Adipose tissue (tissue), 3 donors: ENCODE results near the gene FGF23. TPM values are rescaled to one million over a fixed set of nuclear protein-coding genes. Genes with fewer than 3 reads are reported as not detected.

Experiments used
- H3K27ac ChIP-seq: one replicate; pipeline ENCODE4 v1.5.1; 2013; ENCODE audit warnings: low read depth, low read length
- WGBS, 3 donors: extraction: QIAGEN DNeasy Blood & Tissue Kit; methylation state at CpG; one replicate each; pipeline ENCODE4 v1.1.7; 2013; 5-methylcytosine and 5-hydroxymethylcytosine counted together
- polyA plus RNA-seq, 3 donors: library from polyadenylated mRNA; stranded (reverse); fragments of 200-250 nt; gene quantifications; one replicate each; pipeline ENCODE4 v1.2.3, GENCODE V29; 2013
- donor health status: healthy with polysubstance abuse.
- donor health status: Bipolar disorder and iron deficiency.
- donor health status: healthy.

FGF23 gene
- polyA plus RNA-seq, 3 donors = not detected

- WGBS, 3 donors = 33 to 57% (median 51%) methylated on average over 2 of the region's 2 CpGs
- no peak overlapping the region for H3K27ac ChIP-seq
Measured at GRCh38 chr12:4388662-4389061, 9.2 kb upstream of the FGF23 start.

- H3K27ac ChIP-seq = no peak overlapping the region
- WGBS, 3 donors = 55 to 63% (median 58%) methylated on average over 1 of the region's 1 CpG
Measured at GRCh38 chr12:4388032-4388431, 8.5 kb upstream of the FGF23 start.

GRCh38 chr12:4387607-4388006, 8.1 kb upstream of the FGF23 start:
- WGBS, 3 donors = 84 to 89% (median 89%) methylated on average over 5 of the region's 5 CpGs
- no peak overlapping the region for H3K27ac ChIP-seq

DNA sequence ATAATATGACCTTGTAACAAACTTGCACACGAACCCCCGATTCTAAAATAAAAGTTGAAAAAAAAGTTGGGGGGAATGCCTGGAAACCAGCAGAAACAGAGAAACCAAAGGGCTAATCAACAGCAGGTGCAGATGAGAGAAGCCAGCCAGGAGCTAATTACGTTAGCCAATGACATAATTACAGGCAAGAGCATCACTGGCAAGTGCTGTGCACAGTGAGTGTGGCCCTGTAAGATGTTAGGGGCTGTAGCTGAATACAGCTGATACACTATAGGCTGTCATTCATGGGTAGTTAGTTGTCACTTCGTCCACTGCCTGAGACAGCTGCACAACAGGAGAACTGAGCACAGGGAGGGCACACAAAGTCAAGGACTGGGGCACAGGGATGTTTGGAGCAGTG, 7.3 kb upstream of the FGF23 start:
- no peak overlapping the region for H3K27ac ChIP-seq
- 77 to 81% (median 79%) methylated on average over 4 of the region's 4 CpGs for WGBS, 3 donors

- H3K27ac ChIP-seq = no peak overlapping the region
- 65 to 71% (median 67%) methylated on average over 8 of the region's 8 CpGs for WGBS, 3 donors
Measured at GRCh38 chr12:4383304-4383865, 3.9 kb upstream of the FGF23 start.

- WGBS, 3 donors = 66 to 82% (median 82%) methylated on average over 4 of the region's 4 CpGs
- no peak overlapping the region for H3K27ac ChIP-seq
Measured at GRCh38 chr12:4380332-4380731, 820 bp upstream of the FGF23 start.

DNA sequence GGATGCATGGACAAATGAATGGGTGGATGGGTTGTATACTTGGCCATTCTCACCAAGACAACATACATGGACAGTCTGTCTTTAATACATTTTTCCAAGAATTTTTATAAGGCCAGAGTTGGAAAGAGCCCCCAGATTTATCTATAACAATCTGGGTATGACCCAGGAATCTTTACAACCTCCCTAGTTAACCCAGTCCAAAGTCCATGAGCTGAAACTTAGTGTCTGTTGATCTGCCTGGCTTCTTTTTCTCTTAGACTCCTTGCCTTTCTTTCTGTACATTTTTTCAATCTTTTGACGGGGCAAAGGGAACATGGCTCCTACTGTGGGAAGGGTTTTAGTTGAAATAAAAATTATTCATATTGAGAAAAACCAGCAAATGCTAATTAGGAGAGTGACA, 740 bp downstream of the FGF23 start:
- no peak overlapping the region for H3K27ac ChIP-seq
- WGBS, 3 donors = 79 to 93% (median 86%) methylated on average over 1 of the region's 1 CpG

GRCh38 chr12:4375449-4375848, 4.1 kb downstream of the FGF23 start:
- WGBS, 3 donors = 54 to 79% (median 78%) methylated on average over 6 of the region's 6 CpGs
- no peak overlapping the region for H3K27ac ChIP-seq

GRCh38 chr12:4372653-4373052, 6.9 kb downstream of the FGF23 start:
- 85 to 94% (median 91%) methylated on average over 2 of the region's 2 CpGs for WGBS, 3 donors
- H3K27ac ChIP-seq = no peak overlapping the region

DNA sequence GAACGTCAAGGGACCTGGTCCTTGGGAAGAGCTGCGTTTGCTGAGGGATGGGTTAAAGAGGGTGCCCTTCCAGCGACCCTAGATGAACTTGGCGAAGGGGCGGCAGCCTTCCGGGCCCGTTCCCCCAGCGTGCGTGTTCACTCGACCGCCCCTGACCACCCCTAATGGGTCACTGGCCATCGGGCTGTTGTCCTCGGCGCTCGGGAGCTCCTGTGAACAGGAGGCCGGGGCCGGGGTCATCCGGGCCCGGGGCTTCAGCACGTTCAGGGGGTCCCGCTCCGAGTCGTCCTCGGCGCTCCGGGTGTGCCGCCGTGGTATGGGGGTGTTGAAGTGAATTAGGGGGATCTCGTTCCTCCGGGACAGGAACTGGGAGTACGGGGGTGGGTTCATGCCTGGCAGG, 9.2 kb downstream of the FGF23 start:
- H3K27ac ChIP-seq = no peak overlapping the region
- 91 to 96% (median 95%) methylated on average over 31 of the region's 31 CpGs for WGBS, 3 donors

- WGBS, 3 donors = 86 to 90% (median 88%) methylated on average over 4 of the region's 4 CpGs
- no peak overlapping the region for H3K27ac ChIP-seq
Measured at GRCh38 chr12:4369548-4369947, 10.0 kb downstream of the FGF23 start.

- WGBS, 3 donors = 69 to 90% (median 88%) methylated on average over 2 of the region's 2 CpGs
- H3K27ac ChIP-seq = no peak overlapping the region
Measured at GRCh38 chr12:4366090-4366489, 13.4 kb downstream of the FGF23 start.

DNA sequence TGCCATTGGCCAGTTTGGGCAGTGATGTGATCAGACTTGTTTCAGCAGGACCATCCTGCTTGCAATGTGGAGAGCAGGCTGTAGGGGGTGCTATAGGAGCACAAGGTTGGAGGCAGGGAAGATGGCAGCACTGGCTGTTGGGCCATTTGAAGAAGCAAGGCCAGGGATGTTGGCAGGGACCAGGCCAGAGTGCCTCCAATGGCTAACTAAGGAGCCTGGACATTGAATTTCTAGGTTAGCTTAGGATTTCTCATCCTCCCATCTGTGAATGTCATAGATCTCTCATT, 23.5 kb downstream of the FGF23 start:
- H3K27ac ChIP-seq = no peak overlapping the region

DNA sequence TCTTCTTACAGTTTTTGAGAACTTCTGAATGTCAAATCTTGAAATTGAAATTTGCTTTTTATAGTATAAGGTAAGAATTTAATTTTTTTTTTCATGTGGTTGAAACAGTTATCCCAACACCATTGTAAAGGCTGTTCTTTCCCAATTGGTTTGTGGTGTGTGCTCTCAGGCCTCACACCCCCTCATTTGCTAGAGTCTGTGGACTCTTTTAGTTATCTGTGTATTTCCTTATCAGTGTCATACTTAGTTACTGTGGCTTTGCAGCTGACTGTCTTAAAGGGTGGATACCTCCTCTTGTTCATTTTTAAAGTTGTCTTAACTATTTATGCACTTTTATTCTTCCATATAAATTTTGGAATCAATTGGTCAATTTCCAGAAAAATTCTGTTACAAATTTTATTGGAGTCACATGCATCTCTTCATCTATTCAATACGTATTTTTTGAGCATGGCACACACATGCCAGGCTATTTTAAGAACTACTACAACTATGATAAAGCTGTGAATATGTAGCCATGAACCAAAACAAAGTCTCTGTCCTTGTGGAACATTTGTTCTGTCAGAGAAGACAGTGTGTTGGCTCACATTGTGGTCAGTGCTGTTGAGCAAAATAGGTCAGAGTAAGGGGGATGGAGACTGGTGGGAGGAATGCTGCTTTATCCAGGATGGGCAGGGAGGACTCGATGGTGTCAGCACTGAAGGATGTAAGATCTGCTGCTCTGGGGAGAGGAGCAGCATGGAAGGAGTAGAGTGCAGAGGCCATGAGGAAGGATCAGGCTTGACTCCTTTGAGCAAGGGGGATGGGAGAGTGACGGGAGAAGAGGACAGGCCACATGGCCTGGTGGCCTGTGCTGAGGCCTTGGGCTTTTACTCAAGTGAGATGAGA, 24.1 kb downstream of the FGF23 start:
- H3K27ac ChIP-seq = no peak overlapping the region
- WGBS, 3 donors = 78 to 83% (median 81%) methylated on average over 3 of the region's 3 CpGs

- H3K27ac ChIP-seq = no peak overlapping the region
- WGBS, 3 donors = 43 to 68% (median 66%) methylated on average over 4 of the region's 4 CpGs
Measured at GRCh38 chr12:4353785-4354208, 25.7 kb downstream of the FGF23 start.

- H3K27ac ChIP-seq = no peak overlapping the region
Measured at GRCh38 chr12:4346931-4347330, 32.6 kb downstream of the FGF23 start.

- H3K27ac ChIP-seq = no peak overlapping the region
- WGBS, 3 donors = 61 to 73% (median 68%) methylated on average over 4 of the region's 4 CpGs
Measured at GRCh38 chr12:4331842-4332241, 47.7 kb downstream of the FGF23 start.

DNA sequence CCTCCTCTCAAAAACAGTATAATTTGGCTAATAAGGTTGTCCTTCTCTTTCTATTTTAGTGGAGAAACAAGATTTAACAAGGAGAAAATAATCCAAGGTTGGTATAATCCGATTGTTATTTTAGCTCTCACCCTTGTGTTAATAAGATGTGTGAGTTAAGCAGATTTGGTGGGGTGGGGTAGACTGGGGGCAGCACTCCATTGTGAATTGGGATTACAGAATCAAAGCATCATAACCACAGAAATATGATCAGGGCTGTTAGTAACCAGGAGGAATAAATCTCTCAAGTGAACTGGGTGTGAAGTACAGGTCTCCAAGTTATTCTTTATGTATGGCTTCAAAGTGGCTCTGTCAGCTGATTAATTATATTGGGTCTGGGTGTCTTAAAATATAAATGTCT, 48.3 kb downstream of the FGF23 start:
- 75 to 92% (median 90%) methylated on average over 1 of the region's 1 CpG for WGBS, 3 donors
- no peak overlapping the region for H3K27ac ChIP-seq

DNA sequence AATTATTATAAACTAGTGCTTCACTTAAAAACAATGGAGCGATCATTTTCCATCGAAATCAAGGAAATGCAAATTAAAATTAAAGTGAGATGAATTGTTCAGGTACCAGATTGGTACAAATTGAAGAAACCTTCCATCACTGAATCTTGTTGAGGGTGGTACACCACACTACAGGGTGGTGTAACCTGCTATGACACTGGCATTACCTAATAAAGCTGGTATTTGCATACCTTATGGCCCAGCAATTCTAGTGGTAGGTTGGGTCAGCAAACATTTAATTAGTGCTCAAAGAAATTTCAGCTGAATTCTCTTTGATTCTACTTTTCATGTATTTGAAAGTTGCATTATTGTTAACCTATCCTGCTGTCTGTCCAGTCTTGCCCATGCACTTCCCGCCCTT, 49.3 kb downstream of the FGF23 start:
- H3K27ac ChIP-seq = no peak overlapping the region
- 96 to 98% (median 97%) methylated on average over 3 of the region's 3 CpGs for WGBS, 3 donors

GRCh38 chr12:4327293-4327692, 52.2 kb downstream of the FGF23 start:
- H3K27ac ChIP-seq = no peak overlapping the region
- WGBS, 3 donors = 95 to 100% (median 98%) methylated on average over 2 of the region's 2 CpGs
